NCI-H1694 (cell line): ENCODE measurements around the gene SNAPC2.

Source experiments
- DNase-seq: peaks from one replicate; lab custom pipeline; 2025; lab: John Stamatoyannopoulos, UW

Gene SNAPC2

GRCh38 chr19:7968796-7969554 lies 48.8 kb downstream of the SNAPC2 start:
- DNase-seq = no peak

GRCh38 chr19:7969555-7969939 lies 49.4 kb downstream of the SNAPC2 start:
- DNase-seq = no peak

GRCh38 chr19:7970716-7971448 lies 50.7 kb downstream of the SNAPC2 start:
- DNase-seq = peak; percentile 41

- no peak for DNase-seq
These were observed 51.7 kb downstream of the SNAPC2 start for GRCh38 chr19:7971553-7972520.
